HepG2 (cell line): ENCODE measurements around the gene GRAMD2A. TPM values are rescaled to one million over a fixed set of nuclear protein-coding genes. Genes with fewer than 3 reads are reported as not detected.

Experiments
- ATAC-seq: fragments of 200-7000 bp; cut with Tn5 transposase; 3 replicates; pipeline ENCODE4 v1.9.1; 2020; ENCODE audit warnings: mild to moderate bottlenecking, moderate library complexity
- BruUV-seq: library from RNA; stranded (reverse); fragments of 400-500 nt; replicated peaks from 2 replicates; lab custom pipeline; 2021; lab: Mats Ljungman, UMichigan
- CTCF ChIA-PET: fragments of 300-600 bp; formaldehyde crosslinking; extraction: SDS; loops from one replicate; lab custom pipeline; 2021; ENCODE audit warnings: low total read pairs, inconsistent platforms, low intra/inter-chr PET ratio; lab: Yijun Ruan, JAX
- POLR2A ChIA-PET: fragments of 350-600 bp; sonication (Branson Sonifier 250); formaldehyde crosslinking; loops from one replicate; lab custom pipeline; 2020; ENCODE audit warnings: antibody characterized with exemption, inconsistent platforms; lab: Yijun Ruan, JAX
- DNase-seq: peaks from one replicate; pipeline ENCODE4 v3.0.0-alpha.2; 2015; ENCODE audit warnings: low spot score
- FAIRE-seq: peaks from 3 replicates; lab custom pipeline; 2011; peaks lifted over from hg19 to GRCh38; lab: Jason Lieb, UNC
- H2AFZ ChIP-seq: one replicate; pipeline ENCODE4 v1.6.1; 2011; ENCODE audit warnings: low read length, inconsistent platforms
- H3K27ac ChIP-seq: fragments of 300-600 bp; 3 replicates; pipeline ENCODE4 v1.8.0; 2011; ENCODE audit warnings: mixed run types, mild to moderate bottlenecking, mixed read lengths, low read length, inconsistent platforms; ENCODE audit not compliant: insufficient read depth; ENCODE audit errors: extremely low read length
- H3K27me3 ChIP-seq, 2 experiments: fragments of 200-600 bp in 1 of 2; 2 replicates in 1 of 2; 3 replicates in 1 of 2; pipeline versions ENCODE4 v1.6.0 to v1.8.0; 2011; ENCODE audit warnings: low read length in 2 of 2, mild to moderate bottlenecking in 2 of 2, moderate library complexity in 2 of 2, inconsistent platforms in 1 of 2; ENCODE audit not compliant: insufficient read depth in 2 of 2, control insufficient read depth in 1 of 2
- H3K36me3 ChIP-seq, 2 experiments: fragments of 200-600 bp in 1 of 2; replicated peaks in 1 of 2; 2 replicates in 1 of 2; 3 replicates in 1 of 2; pipeline versions ENCODE4 v1.5.1 to v1.8.0; 2011; ENCODE audit warnings: low read length in 2 of 2, inconsistent platforms in 1 of 2; ENCODE audit not compliant: insufficient read depth in 2 of 2, control insufficient read depth in 1 of 2
- H3K4me1 ChIP-seq: 2 replicates; pipeline ENCODE4 v1.5.1; 2012; ENCODE audit warnings: low read length, inconsistent platforms; ENCODE audit not compliant: insufficient read depth
- H3K4me2 ChIP-seq: 2 replicates; pipeline ENCODE4 v1.6.0; 2011; ENCODE audit warnings: low read depth, low read length, inconsistent platforms
- H3K4me3 ChIP-seq, 3 experiments: fragments of 200-600 bp in 1 of 3; sonication (generic), shearing (Covaris generic) in 1 of 3; replicated peaks in 1 of 3; 2 replicates each; pipeline ENCODE4 v1.5.1; 2011 to 2016; ENCODE audit warnings: low read length in 3 of 3, inconsistent platforms in 2 of 3, low read depth in 2 of 3, mild to moderate bottlenecking in 2 of 3, control low read depth in 1 of 3, mixed read lengths in 1 of 3; ENCODE audit not compliant: insufficient read depth in 1 of 3
- H3K79me2 ChIP-seq: one replicate; pipeline ENCODE4 v1.6.1; 2011; ENCODE audit warnings: low read length, inconsistent platforms; ENCODE audit not compliant: insufficient read depth
- H3K9ac ChIP-seq: 2 replicates; pipeline ENCODE4 v1.6.0; 2011; ENCODE audit warnings: mild to moderate bottlenecking, low read depth, low read length, inconsistent platforms; ENCODE audit not compliant: insufficient read depth
- H3K9me3 ChIP-seq: 2 replicates; pipeline ENCODE4 v1.5.1; 2012; ENCODE audit warnings: mild to moderate bottlenecking, low read length
- H4K20me1 ChIP-seq: 2 replicates; pipeline ENCODE4 v1.6.0; 2011; ENCODE audit warnings: inconsistent platforms, mild to moderate bottlenecking, low read length, moderate library complexity; ENCODE audit not compliant: insufficient read depth
- ATRX ChIP-seq: sonication (generic); formaldehyde crosslinking; IDR thresholded peaks from 2 replicates; pipeline ENCODE4 v1.4.0; 2020; ENCODE audit warnings: missing genetic modification reagents, borderline replicate concordance
- FOSL1 ChIP-seq: sonication (generic); formaldehyde crosslinking; IDR thresholded peaks from 2 replicates; pipeline ENCODE4 v1.9.0; 2021; ENCODE audit warnings: missing genetic modification reagents, borderline replicate concordance
- KDM3A ChIP-seq: IDR thresholded peaks from 2 replicates; pipeline ENCODE4 v1.6.1; 2018; ENCODE audit warnings: low read depth, missing compliant biosample characterization
- RAD21 ChIP-seq: fragments of 450-650 bp; formaldehyde crosslinking; IDR thresholded peaks from 2 replicates; pipeline ENCODE4 v1.5.0; 2020; ENCODE audit warnings: mild to moderate bottlenecking
- SRSF4 ChIP-seq: fragments of 200-400 bp; formaldehyde crosslinking; IDR thresholded peaks from one replicate; pipeline ENCODE4 v1.6.1; 2018; ENCODE audit warnings: mild to moderate bottlenecking, low read depth, low read length, moderate library complexity; ENCODE audit not compliant: poor library complexity, severe bottlenecking
- SSRP1 ChIP-seq: IDR thresholded peaks from 2 replicates; pipeline ENCODE4 v1.6.1; 2016; ENCODE audit warnings: control low read depth
- ZC3H4 ChIP-seq: sonication (generic); formaldehyde crosslinking; IDR thresholded peaks from 2 replicates; pipeline ENCODE4 v1.4.0; 2020; ENCODE audit warnings: missing genetic modification reagents, borderline replicate concordance
- ZNF225 ChIP-seq: sonication (generic); formaldehyde crosslinking; IDR thresholded peaks from 2 replicates; pipeline ENCODE4 v1.4.0; 2020; ENCODE audit warnings: mild to moderate bottlenecking, missing genetic modification reagents
- ZSCAN20 ChIP-seq: sonication (generic); formaldehyde crosslinking; IDR thresholded peaks from 2 replicates; pipeline ENCODE4 v1.4.0; 2020; ENCODE audit warnings: missing genetic modification reagents, mild to moderate bottlenecking, borderline replicate concordance
- ZSCAN29 ChIP-seq: sonication (generic); formaldehyde crosslinking; conservative IDR thresholded peaks from 2 replicates; pipeline ENCODE4 v1.4.0; 2020; ENCODE audit warnings: mild to moderate bottlenecking, missing genetic modification reagents
- WGBS: methylation state at CpG from one replicate; pipeline ENCODE4 v1.1.6; 2017; ENCODE audit warnings: low lambda C conversion rate; 5-methylcytosine and 5-hydroxymethylcytosine counted together
- in situ Hi-C: cut with HindIII; loops from 2 replicates; pipeline ENCODE4 v1.10.0; 2017; ENCODE audit warnings: low pct_unique_long_range_greater_than_20kb; ENCODE audit not compliant: extremely low pct_ligation_motif_present
- intact Hi-C: fragments of 100-400 bp; cut with micrococcal nuclease; formaldehyde crosslinking; loops from one replicate; pipeline ENCODE4 v1.10.0; 2022; ENCODE audit not compliant: unreplicated experiment
- polyA plus RNA-seq, 8 experiments: library from polyadenylated mRNA; depleted of rRNA in 3 of 8; stranded (reverse) in 7 of 8; unstranded in 1 of 8; fragments of >200 nt; fragmentation: Illumina TruSeq in 4 of 8; extraction: Trizol in 4 of 8; gene quantifications; 2 replicates each; pipeline versions ENCODE4 v1.2.1 to v1.2.3, GENCODE V29; 2011 to 2016; ENCODE audit warnings: low read depth in 4 of 8, missing spikeins in 1 of 8, mixed read lengths in 1 of 8; ENCODE audit not compliant: insufficient read depth in 1 of 8
- total RNA-seq, 5 experiments: library from RNA; depleted of rRNA; stranded (reverse); fragments of >200 nt; fragmentation: Illumina TruSeq; extraction: Trizol; gene quantifications; 2 replicates each; pipeline ENCODE4 v1.2.3, GENCODE V29; 2016; ENCODE audit warnings: low read depth in 1 of 5
- TF ChIP-seq, protein P1 (sequence below): sonication (generic); formaldehyde crosslinking; IDR thresholded peaks from 2 replicates; pipeline ENCODE4 v1.5.0; 2020; ENCODE audit warnings: missing genetic modification reagents
- TF ChIP-seq, protein P2 (sequence below): sonication (generic); formaldehyde crosslinking; conservative IDR thresholded peaks from 2 replicates; pipeline ENCODE4 v1.4.0; 2020; ENCODE audit warnings: missing genetic modification reagents
- TF ChIP-seq, protein P3 (sequence below): sonication (generic); formaldehyde crosslinking; IDR thresholded peaks from 2 replicates; pipeline ENCODE4 v1.9.0; 2021; ENCODE audit warnings: missing genetic modification reagents, borderline replicate concordance
- TF ChIP-seq, protein P4 (sequence below): sonication (generic); formaldehyde crosslinking; IDR thresholded peaks from 2 replicates; pipeline ENCODE4 v1.4.0; 2020; ENCODE audit warnings: missing genetic modification reagents
- TF ChIP-seq, protein P5 (sequence below): sonication (generic); formaldehyde crosslinking; IDR thresholded peaks from 2 replicates; pipeline ENCODE4 v1.5.1; 2020; ENCODE audit warnings: mild to moderate bottlenecking, missing genetic modification reagents, borderline replicate concordance

The GRAMD2A gene
- total and polyA plus RNA-seq, 2 of the 13 experiments (the other 11 are each of a cell fraction or from before 2014, with no cell fraction given) = 0.04 TPM; not detected in 1

DNA sequence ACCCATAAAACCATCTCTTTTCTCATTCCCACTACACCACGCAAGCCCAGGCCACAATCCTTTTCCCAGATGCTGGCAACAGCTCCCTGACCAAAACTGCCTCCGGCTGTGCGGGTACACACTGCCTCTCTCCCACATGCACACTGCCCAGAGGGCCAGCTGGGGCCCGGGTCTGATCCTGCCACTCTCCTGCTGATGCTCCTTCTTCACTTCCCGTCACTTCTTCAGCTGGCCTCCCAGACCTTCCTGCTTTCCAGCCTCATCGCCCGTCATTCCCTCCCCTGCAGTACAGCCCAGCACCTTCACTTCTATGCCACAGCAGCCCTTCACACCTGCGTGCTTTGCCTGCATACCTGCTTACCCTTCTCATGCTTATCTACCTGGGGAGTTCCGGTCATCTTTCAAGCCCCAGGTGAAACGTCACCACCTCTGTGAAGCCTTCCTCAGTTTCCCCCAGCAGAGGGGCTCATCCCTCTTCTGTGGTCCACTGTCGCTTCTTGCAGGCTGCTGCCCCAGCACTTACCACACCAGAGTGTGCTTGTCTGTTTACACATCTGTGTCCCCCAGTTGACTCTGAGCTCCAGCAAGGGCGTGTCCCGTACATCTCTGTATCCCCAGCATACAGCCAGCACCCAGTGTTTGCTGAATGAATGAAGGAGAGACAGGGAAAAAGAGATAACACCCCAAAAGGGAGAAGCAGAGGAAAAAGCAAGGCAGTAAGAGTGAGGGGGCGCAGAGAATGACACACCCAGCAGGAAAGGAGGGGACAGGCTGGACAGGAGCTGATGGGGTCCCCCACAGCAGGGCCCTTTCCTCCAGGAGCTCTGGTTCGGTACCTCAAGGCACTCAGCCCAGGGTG, 22.2 kb downstream of the GRAMD2A start:
- Histone ChIP-seq H3K36me3 (no peaks in the 10 kb centered on the region), H3K4me2 (no peak overlapping the region), H3K27ac (no peak overlapping the region), H3K9ac (no peak overlapping the region), H4K20me1 (no peaks in the 10 kb centered on the region), H3K79me2 (no peaks in the 10 kb centered on the region), H3K27me3 (peaks cover 2 to 57% of the 10 kb centered on the region in 2 experiments; a peak in 4 of 5 replicates), H3K4me3 (no peak overlapping the region), H3K4me1 (peaks cover 19% of the 10 kb centered on the region), H3K9me3 (no peaks in the 10 kb centered on the region), H2AFZ (no peak overlapping the region)
- BruUV-seq = no TSS peak
- DNase-seq = no peak
- intact Hi-C loops (no loop called here), in situ Hi-C loops (no loop called here)
- no peak for ATAC-seq
- ChIA-PET CTCF (no interaction called here), POLR2A (no interaction called here)
- 22% methylated on average over 15 of the region's 15 CpGs for WGBS
- FAIRE-seq = no peak
- TF ChIP-seq ZC3H4 (CRISPR knock-in tag) = no peak
- TF ChIP-seq RAD21 (CRISPR knock-in tag) = no peak
- TF ChIP-seq, protein P1, sequence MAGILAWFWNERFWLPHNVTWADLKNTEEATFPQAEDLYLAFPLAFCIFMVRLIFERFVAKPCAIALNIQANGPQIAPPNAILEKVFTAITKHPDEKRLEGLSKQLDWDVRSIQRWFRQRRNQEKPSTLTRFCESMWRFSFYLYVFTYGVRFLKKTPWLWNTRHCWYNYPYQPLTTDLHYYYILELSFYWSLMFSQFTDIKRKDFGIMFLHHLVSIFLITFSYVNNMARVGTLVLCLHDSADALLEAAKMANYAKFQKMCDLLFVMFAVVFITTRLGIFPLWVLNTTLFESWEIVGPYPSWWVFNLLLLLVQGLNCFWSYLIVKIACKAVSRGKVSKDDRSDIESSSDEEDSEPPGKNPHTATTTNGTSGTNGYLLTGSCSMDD = no peak
- TF ChIP-seq, protein P2, sequence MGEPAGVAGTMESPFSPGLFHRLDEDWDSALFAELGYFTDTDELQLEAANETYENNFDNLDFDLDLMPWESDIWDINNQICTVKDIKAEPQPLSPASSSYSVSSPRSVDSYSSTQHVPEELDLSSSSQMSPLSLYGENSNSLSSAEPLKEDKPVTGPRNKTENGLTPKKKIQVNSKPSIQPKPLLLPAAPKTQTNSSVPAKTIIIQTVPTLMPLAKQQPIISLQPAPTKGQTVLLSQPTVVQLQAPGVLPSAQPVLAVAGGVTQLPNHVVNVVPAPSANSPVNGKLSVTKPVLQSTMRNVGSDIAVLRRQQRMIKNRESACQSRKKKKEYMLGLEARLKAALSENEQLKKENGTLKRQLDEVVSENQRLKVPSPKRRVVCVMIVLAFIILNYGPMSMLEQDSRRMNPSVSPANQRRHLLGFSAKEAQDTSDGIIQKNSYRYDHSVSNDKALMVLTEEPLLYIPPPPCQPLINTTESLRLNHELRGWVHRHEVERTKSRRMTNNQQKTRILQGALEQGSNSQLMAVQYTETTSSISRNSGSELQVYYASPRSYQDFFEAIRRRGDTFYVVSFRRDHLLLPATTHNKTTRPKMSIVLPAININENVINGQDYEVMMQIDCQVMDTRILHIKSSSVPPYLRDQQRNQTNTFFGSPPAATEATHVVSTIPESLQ (CRISPR knock-in tag) = no peak
- no peak for TF ChIP-seq ATRX (CRISPR knock-in tag)
- TF ChIP-seq, protein P3, sequence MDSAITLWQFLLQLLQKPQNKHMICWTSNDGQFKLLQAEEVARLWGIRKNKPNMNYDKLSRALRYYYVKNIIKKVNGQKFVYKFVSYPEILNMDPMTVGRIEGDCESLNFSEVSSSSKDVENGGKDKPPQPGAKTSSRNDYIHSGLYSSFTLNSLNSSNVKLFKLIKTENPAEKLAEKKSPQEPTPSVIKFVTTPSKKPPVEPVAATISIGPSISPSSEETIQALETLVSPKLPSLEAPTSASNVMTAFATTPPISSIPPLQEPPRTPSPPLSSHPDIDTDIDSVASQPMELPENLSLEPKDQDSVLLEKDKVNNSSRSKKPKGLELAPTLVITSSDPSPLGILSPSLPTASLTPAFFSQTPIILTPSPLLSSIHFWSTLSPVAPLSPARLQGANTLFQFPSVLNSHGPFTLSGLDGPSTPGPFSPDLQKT (CRISPR knock-in tag) = no peak
- TF ChIP-seq, protein P4, sequence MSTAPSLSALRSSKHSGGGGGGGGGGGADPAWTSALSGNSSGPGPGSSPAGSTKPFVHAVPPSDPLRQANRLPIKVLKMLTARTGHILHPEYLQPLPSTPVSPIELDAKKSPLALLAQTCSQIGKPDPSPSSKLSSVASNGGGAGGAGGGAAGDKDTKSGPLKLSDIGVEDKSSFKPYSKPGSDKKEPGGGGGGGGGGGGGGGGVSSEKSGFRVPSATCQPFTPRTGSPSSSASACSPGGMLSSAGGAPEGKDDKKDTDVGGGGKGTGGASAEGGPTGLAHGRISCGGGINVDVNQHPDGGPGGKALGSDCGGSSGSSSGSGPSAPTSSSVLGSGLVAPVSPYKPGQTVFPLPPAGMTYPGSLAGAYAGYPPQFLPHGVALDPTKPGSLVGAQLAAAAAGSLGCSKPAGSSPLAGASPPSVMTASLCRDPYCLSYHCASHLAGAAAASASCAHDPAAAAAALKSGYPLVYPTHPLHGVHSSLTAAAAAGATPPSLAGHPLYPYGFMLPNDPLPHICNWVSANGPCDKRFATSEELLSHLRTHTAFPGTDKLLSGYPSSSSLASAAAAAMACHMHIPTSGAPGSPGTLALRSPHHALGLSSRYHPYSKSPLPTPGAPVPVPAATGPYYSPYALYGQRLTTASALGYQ (CRISPR knock-in tag) = no peak
- TF ChIP-seq SSRP1 = no peak
- no peak for TF ChIP-seq FOSL1
- TF ChIP-seq ZSCAN20 (CRISPR knock-in tag) = no peak
- TF ChIP-seq, protein P5, sequence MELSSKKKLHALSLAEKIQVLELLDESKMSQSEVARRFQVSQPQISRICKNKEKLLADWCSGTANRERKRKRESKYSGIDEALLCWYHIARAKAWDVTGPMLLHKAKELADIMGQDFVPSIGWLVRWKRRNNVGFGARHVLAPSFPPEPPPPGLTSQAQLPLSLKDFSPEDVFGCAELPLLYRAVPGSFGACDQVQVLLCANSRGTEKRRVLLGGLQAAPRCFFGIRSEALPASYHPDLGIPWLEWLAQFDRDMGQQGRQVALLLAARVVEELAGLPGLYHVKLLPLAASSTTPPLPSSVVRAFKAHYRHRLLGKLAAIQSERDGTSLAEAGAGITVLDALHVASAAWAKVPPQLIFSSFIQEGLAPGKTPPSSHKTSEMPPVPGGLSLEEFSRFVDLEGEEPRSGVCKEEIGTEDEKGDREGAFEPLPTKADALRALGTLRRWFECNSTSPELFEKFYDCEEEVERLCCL (CRISPR knock-in tag) = no peak
- TF ChIP-seq ZSCAN29 (CRISPR knock-in tag) = no peak
- no peak for TF ChIP-seq ZNF225 (CRISPR knock-in tag)
- TF ChIP-seq SRSF4 = no peak
- TF ChIP-seq KDM3A (CRISPR knock-in tag) = no peak
